Cardiac muscle cell (in vitro differentiated cells and primary cell): ENCODE measurements around the gene PLA2G15. TPM values are rescaled to one million over a fixed set of nuclear protein-coding genes. Genes with fewer than 3 reads are reported as not detected.

ENCODE experiments used
- DNase-seq, 2 donors: peaks; one replicate each; pipeline versions ENCODE4 v3.0.0 to v3.0.0-alpha.2; 2010 to 2017; ENCODE audit warnings: low read depth in 1 of 2, low spot score in 1 of 2
- H3K27ac ChIP-seq: fragments of 200-600 bp; sonication (generic); 2 replicates; pipeline ENCODE4 v1.5.1; 2016
- H3K27me3 ChIP-seq: fragments of 200-600 bp; sonication (generic); 2 replicates; pipeline ENCODE4 v1.6.0; 2016; ENCODE audit warnings: control low read depth
- H3K36me3 ChIP-seq: fragments of 200-600 bp; sonication (generic); 2 replicates; pipeline ENCODE4 v1.5.1; 2016; ENCODE audit warnings: control low read depth
- H3K4me1 ChIP-seq: fragments of 200-600 bp; sonication (generic); 2 replicates; pipeline ENCODE4 v1.8.1; 2017; ENCODE audit warnings: low read depth, mild to moderate bottlenecking, mixed run types
- H3K4me3 ChIP-seq: fragments of 200-600 bp; sonication (generic); 2 replicates; pipeline ENCODE4 v1.5.1; 2016; ENCODE audit warnings: mild to moderate bottlenecking
- H3K9me3 ChIP-seq: fragments of 200-600 bp; sonication (generic); 2 replicates; pipeline ENCODE4 v1.5.1; 2017; ENCODE audit warnings: low read depth, mild to moderate bottlenecking, control low read depth
- polyA plus RNA-seq: library from polyadenylated mRNA; unstranded; fragments of >200 nt; fragmentation: Nextera tagmentation; extraction: Ambion mirVana; gene quantifications from 2 replicates; pipeline ENCODE4 v1.2.1, GENCODE V29; 2016
- total RNA-seq: library from RNA; depleted of rRNA; stranded (reverse); fragments of >200 nt; gene quantifications from 2 replicates; pipeline ENCODE4 v1.2.3, GENCODE V29; 2016
- TF ChIP-seq, protein P1 (sequence below): IDR thresholded peaks from 2 replicates; pipeline ENCODE4 v1.5.1; 2012; ENCODE audit warnings: low read depth, mild to moderate bottlenecking, low read length

The PLA2G15 gene
- total and polyA plus RNA-seq, 2 experiments from 2014 or later: 17.5 to 18.0 TPM

DNA sequence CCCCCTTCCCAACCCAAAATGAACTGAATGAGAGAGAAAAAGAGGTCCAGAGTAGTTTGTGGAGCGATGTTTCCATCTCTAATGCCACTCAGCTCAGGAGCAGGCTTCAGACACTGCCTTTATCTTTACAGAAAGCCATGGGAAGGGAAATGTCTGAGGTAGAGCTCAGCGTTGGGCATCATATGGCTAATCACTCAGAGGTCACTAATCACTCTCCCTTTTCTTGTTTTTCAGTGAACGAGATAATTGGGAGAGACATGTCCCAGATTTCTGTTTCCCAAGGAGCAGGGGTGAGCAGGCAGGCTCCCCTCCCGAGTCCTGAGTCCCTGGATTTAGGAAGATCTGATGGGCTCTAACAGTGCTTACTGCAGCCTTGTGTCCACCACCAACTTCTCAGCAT is 19.1 kb upstream of the PLA2G15 start:
- TF ChIP-seq, protein P1, sequence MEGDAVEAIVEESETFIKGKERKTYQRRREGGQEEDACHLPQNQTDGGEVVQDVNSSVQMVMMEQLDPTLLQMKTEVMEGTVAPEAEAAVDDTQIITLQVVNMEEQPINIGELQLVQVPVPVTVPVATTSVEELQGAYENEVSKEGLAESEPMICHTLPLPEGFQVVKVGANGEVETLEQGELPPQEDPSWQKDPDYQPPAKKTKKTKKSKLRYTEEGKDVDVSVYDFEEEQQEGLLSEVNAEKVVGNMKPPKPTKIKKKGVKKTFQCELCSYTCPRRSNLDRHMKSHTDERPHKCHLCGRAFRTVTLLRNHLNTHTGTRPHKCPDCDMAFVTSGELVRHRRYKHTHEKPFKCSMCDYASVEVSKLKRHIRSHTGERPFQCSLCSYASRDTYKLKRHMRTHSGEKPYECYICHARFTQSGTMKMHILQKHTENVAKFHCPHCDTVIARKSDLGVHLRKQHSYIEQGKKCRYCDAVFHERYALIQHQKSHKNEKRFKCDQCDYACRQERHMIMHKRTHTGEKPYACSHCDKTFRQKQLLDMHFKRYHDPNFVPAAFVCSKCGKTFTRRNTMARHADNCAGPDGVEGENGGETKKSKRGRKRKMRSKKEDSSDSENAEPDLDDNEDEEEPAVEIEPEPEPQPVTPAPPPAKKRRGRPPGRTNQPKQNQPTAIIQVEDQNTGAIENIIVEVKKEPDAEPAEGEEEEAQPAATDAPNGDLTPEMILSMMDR: no peak
- peaks cover 11% of the 10 kb centered on the region for H3K4me1 ChIP-seq

DNA sequence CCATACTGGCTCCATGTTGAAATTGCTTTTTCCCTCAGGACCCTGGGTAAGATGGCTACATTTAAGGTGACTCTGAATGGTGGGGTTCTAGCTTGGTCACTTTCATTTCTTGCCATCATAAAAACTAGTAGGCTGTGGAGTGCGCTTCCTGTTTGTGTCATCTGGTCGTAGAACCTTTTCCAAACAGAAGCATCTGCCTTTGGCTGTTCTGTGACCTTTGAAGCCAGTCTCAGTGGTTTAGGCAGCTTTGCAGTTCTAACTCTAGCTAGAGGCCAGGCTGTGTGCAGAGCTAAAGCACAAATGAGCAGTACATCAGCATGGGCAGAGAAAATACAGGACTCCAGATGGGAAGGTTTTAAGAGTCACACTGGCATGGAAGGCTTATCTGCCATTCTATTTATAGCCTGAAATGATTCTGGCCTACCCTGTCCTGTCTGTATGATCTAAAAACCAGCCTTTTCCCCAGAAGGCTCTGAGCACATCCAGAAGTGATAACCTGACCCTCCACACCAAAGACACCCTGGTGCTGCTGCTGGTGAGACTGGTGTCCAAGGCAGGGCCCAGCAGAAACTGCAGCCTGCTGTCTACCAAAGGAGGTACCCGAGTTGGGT is 17.9 kb upstream of the PLA2G15 start:
- peak overlapping the region; percentile 19 for H3K27ac ChIP-seq
- no peaks in the 10 kb centered on the region for H3K36me3 ChIP-seq
- DNase-seq: no peak
- H3K4me3 ChIP-seq: no peak overlapping the region
- TF ChIP-seq, protein P1: no peak
- H3K9me3 ChIP-seq: no peaks in the 10 kb centered on the region
- peaks cover 11% of the 10 kb centered on the region for H3K4me1 ChIP-seq
- H3K27me3 ChIP-seq: no peaks in the 10 kb centered on the region

More for the DNA sequence above, 19.1 kb upstream of the PLA2G15 start:
- no peak overlapping the region for H3K4me3 ChIP-seq
- no peaks in the 10 kb centered on the region for H3K36me3 ChIP-seq
- H3K9me3 ChIP-seq: no peaks in the 10 kb centered on the region
- DNase-seq: no peak
- no peak overlapping the region for H3K27ac ChIP-seq
- H3K27me3 ChIP-seq: no peaks in the 10 kb centered on the region

DNA sequence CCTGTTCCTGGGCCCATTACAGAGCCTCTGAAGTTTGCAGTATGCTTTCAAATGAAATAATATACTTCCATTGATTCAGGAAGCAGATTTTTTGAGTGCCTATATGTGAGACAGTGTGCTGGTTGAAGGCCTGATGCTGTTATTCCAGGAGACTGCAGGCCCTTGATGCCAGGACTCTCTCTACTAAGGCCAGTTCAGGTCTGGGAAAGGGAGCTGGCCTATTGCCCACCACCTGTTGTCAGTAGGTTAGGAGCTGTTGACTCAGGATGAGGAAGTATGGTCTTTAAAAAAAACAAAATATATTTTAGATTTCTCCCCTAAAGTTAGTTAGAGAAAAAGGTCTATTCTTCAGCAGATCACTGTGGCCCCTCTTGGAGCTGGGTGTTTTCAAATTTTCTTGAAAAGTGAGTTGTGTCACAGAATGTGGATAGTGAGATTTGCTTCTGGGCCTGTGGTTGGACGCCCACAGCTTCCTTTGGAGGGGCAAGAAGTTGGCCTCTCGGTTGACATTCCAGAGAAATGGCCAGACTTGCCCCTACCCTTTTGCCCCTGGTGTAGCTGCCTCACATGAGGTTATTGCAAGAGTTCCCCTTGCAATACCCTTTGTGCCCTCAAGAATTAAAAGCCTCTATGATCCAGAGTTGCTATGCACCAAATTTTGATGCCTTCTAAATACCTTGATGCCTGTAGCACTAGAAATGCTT is 17.2 kb upstream of the PLA2G15 start:
- Histone ChIP-seq H3K4me3 (no peak overlapping the region), H3K27me3 (no peaks in the 10 kb centered on the region), H3K36me3 (no peaks in the 10 kb centered on the region), H3K27ac (peak overlapping the region; percentile 19), H3K9me3 (no peaks in the 10 kb centered on the region), H3K4me1 (peaks cover 11% of the 10 kb centered on the region)
- DNase-seq: no peak
- TF ChIP-seq, protein P1: no peak

DNA sequence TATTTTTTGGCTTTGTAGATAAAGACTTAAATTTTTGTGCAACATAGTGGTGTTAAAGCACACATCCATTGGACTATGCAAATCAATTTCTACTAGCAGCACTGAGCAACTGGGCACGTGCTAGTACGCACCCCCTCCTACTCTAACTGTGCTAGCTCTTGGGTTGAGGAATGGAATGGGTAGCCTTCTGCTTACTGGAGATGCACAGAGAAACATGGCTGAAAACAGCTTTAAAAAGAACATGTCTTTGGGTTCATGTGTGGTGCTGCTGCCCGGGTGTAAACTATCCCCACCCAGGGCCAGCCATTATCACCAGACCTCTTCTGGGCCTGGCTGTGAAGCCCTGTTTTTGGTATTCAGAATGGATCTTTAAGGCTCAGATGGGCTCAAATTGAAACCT is 16.5 kb upstream of the PLA2G15 start:
- Histone ChIP-seq H3K36me3 (no peaks in the 10 kb centered on the region), H3K27ac (no peak overlapping the region), H3K4me3 (no peak overlapping the region), H3K9me3 (no peaks in the 10 kb centered on the region), H3K4me1 (peaks cover 11% of the 10 kb centered on the region), H3K27me3 (peaks cover 5% of the 10 kb centered on the region)
- no peak for DNase-seq
- TF ChIP-seq, protein P1: no peak

DNA sequence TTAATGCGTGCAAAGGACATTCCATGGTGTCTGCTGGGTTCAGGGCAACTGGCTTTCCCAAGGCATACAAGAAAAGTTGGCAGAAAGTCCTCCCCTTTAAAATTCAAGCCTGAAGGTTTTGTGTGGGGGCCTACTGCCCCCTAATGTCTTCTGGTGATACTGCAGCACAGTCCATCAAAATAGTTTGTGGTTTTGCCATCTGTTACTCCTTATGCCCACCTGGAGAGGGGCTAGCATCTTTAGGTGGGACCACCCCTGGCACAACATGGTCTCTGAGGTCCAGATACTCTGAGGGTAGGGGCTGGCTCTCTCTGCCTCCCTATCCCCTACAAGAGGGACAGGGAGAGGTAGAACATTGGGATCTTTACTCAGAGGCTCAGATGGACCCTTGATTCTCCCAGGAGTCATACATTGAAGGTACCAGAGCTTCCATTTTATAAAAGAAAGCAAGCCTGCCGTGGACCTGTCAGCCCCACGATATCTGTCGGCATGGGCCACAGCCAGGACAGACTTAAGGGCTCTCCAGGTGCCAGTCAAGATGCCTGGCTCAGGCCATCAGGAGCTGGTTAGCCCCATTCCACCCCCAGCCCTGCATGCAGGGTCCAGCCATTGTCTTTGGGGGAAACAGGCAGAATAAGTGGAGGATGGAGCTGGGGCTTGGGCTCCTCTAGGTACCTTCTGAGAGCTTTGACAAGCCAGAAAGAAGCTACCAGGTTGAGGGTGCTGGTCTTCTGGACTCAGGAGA is 15.6 kb upstream of the PLA2G15 start:
- H3K36me3 ChIP-seq: no peaks in the 10 kb centered on the region
- TF ChIP-seq, protein P1: peak; percentile 94
- peak; percentile 68 to 78 for DNase-seq
- H3K9me3 ChIP-seq: no peaks in the 10 kb centered on the region
- no peak overlapping the region for H3K4me3 ChIP-seq
- peaks cover 12% of the 10 kb centered on the region for H3K4me1 ChIP-seq
- peaks cover 13% of the 10 kb centered on the region for H3K27me3 ChIP-seq
- no peak overlapping the region for H3K27ac ChIP-seq
